ENCODE results near the gene RFX3.

RFX3 gene

DNA sequence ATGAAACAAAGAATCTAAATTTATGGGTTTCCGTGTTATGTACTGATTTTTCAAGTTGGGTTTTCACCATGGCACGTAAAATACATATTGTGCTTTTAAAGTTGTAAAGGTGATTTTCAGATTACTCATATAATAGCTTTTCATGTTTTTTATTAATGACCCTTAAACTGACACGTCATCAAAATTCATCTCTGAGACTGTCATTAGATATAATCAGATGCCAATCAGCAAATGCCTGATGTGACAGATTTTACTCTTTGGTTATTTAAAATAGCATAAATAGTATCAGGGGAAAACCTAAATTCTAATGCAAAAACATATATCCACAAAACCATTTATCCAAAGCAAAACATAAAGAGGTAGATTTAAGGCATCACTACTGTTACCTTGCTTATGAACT, 11.0 kb downstream of the RFX3 start:
- DNase-seq (ENCODE audit: low read depth, low spot score): no peak

DNA sequence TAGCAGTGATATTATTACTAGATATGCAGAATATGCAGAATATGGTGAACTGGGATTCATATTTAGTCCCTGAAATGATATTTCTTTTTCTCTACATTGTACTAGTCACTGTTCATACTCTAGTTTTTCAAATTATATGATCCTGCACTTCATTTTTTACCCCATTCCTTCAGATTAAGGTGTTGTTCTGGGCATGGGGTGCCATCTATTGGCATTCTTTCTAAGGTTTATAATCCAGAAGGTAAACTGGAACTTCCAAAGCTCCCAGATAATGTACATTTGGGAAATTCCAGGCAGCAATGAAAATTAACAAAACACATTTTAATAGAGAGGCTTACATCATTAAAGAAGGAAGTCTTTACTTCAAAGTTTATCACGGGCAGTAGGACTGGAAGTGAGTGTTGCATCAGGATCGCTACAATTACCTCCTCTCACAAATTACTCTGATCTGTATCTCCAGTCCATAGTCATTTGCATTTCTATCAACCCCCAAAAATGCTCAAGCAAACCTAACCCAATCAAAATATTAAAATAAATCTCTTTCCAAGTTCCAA, 12.5 kb downstream of the RFX3 start:
- no peak for DNase-seq (ENCODE audit: low read depth, low spot score)

DNA sequence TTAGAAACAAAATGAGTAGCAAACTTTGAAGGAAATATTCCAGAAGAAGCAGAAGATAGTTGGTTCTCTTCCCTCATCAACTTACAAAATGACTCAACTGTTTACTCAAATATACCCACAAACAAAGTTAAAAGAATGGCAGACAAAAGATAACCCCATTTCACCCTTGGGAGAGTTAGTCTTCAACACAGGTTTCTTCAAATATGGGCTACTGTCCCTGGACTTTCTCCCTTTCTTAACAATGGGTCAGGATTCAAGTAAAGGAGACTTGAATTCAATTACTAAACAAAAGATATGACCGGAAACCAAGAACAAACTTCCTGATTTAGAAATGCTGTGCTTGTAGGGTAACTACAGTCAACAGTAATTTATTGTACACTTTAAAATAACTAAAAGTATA, 14.2 kb downstream of the RFX3 start:
- DNase-seq (ENCODE audit: low read depth, low spot score): no peak

DNA sequence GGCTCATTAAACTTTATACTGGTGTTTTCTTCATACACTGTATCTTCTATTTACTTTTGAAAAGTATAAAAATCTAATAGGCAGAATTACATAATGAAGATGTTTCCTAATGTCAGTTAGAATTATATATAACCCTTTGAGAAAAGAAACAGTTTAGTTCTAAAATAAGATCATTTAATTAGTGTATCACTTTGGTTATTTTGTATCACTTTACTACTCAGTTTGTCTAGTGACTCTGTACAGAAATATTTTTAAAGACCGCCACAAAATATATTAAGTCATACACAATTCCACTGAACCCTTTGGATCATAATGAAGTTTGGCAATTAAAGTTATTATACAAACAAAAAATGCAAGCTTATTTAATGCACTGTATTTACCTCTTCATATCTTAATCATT, 15.0 kb downstream of the RFX3 start:
- DNase-seq (ENCODE audit: low read depth, low spot score): no peak

DNA sequence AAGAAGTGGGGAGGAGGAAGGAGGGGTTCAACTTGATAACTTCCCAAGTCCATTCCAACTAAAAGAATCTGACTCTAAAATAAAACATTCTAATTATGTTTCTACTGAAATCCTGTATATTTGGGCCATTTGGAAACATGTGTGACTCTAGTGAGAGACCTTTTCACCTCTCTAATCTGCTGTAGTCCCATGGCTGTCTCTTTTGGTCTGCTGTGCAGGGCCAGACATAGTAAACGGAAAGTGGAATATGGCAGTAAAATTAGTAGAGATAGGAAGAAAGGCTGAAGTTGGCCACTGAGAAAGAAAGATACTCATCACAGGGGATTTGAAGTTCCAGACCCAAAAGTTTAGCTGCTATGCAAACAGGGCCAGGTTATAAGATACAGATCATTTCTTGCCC, 15.9 kb downstream of the RFX3 start:
- DNase-seq (ENCODE audit: low read depth, low spot score): no peak

DNA sequence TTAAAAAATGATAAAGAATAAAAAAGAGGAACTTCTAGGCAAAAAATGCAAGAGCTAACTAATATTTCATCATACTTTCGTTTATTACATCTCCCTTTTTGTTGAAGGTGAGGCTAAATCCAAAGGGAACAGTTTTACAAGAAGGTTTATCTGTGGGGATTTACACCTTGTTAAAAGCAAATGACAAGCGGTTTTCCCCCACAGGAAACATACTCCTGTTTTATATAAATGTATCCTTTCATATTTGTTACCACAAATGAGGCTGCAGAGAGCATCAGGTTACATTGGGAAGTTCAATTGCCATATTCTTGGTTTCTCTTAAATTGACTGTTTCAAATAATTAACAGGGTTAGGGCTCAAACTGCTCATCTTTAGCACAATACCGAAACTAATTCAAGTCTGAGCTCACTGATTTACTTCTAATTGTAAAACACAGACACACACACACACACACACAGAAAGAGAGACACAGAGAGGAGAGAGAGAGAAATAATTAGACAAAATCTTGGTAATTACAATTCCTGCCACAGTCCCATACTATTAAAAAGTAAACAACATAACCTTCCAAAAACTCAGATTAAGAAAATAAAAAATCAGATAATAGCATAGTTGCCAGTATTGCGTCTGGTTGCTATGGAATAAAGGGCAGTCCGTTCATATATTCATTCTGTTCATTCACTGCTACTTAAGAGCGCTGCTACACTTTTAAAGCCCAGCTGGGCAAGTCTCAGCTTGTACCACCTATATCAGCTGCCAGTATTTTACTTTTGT, 17.1 kb downstream of the RFX3 start:
- DNase-seq (ENCODE audit: low read depth, low spot score): no peak

DNA sequence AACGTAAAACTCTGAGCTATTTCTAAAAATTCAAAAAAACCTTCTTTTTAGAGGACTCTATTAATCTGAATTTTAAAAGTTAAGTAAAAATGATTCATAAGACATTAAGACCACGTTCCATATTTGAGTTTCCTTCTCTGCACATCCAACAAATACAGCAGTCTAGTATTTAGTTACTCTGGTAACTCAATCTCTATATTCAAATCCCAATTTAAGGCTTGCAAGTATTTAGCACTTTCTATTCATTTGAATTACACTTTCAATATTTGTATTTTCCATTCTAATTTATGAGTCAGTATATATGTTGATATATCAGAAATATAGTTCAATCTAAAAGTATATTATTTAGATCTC, 17.7 kb downstream of the RFX3 start:
- no peak for DNase-seq (ENCODE audit: low read depth, low spot score)

DNA sequence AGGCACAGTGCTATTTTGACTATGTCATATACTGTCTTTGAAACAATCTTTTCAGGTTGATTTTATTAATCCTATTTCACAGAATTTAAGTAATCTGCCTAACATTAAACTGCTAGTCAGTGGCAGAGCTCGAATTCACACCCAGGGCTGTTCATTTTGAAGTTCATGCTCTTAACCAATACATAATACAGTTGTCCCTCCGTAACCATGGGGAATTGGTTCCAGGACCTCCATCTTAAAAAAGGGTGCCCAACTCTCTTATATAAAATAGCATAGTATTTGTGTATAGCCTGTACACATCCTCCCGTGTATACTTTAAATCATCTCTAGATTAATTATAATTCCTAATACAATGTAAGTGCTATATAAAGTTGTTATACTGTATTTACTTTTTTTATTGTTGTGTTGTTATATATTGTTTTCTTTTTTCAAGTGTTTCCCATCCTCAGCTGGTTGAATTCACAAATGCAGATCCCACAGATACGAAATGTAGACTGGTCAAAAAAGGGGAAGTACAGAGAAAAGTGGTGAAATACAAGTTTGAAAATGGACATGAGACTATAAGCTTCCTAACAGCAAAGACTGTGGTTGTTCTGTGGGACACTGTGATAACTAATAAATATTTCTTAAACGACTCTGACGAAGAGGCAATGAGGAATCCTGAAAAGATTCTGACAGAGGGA, 18.3 kb downstream of the RFX3 start:
- DNase-seq (ENCODE audit: low read depth, low spot score): no peak

DNA sequence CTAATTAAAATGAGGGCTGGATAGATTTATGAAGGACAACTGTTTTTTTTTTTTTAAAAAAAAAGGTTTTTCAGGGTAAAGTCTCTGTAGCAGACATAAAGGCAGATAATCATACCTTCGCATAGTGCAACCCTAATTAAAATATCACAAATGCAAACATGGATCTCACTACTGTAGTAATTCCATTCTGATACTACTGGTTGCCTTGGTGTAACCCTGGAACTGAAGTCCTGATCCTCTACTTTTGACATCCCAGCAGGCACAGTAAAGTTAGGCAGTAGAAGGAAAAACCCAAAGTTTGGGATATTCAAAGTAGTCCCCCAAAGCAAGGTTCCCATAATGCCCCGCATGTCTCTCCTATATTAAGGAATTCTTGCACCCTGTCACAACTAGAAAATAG, 19.6 kb downstream of the RFX3 start:
- DNase-seq (ENCODE audit: low read depth, low spot score): no peak

DNA sequence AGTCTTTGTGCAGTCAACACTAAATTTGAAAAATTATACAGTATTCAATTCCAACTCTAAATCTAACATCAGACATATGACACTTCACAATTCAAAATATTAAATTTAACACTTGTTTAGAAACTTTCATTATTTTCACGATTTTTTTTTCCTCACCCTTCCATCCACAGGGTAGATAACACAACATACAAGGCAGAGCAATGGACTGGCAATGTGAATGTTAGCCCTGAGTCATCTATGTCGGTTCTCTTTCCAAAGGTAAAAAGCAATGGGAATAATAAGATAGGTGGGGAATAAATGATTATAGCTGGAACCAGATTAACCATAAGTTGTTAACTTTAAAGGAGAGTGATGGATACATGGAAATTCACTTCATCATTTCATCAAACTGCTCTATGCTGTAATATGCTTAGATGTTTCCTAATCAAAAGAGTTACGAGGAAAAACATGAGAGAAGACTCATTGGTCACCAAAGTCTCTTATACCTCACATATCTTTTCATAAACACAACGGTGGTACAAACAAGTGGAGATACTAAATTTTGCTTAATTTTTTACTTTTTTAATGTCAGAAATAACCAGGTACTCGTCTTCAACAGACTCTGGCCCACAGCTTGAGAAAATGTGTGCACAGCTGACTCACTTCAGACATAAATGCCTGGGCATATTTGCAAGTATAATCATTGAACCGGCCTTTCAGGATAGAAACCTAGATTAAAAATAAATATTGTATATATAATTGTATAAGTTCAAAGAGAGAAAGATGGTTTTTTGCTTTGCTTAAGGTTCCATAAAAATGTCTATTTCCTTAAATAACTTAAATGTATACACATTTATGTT, 23.0 kb downstream of the RFX3 start:
- no peak for DNase-seq (ENCODE audit: low read depth, low spot score)

DNA sequence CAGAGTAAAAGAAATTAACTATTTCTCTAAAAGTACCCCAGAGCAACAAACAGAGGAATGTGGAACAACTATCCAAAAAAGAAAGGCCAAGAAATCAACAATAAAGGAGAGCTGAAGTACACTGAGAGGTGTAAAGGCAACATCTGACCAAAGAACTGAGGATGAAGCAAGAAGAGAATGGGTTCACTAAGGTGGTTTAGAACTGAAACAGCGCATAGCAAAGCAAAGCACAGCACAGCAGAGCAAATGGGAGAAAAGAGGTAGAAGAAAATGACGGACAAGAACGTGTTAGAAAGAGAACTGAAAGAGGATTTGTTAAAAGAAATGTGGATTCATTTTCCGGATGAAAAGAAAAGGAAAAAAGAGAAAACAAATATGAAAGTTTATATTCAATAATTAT, 25.8 kb downstream of the RFX3 start:
- DNase-seq (ENCODE audit: low read depth, low spot score): no peak

DNA sequence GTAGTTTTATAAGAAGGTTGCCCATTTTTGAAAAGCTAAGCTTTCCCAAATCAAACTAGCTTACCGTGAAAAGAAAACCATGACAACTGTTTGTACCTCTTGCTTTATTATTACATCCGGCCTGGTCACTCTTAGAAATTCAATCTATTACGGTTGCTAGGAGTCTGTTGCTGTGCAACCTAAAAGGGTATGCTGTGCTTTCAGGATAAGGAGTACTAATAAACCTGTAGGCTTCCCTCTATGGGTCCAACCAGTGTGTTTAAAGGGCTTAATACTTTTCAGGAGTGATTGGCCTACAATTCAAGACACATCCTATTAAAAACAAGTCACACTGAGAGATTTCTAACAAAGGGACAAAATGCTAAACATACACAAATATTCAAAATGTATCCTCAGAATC, 27.1 kb downstream of the RFX3 start:
- no peak for DNase-seq (ENCODE audit: low read depth, low spot score)

DNA sequence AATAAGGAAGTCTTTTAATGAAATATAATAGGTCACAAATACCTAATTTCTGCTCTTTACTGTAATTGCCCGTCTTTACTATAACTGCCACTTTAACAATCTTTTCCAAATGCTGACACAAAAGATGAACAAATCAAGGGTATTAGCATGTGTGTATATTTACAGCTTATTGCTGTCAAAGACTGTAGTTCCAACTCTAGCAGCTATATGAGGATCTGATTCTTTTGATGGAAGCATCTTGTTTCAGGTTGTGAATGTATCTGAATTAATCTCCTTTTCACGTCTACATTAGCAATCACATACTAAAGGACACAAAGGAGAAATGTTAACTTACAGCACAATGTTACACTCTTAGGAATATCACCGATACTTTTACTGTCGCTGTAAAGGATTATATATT, 27.9 kb downstream of the RFX3 start:
- no peak for DNase-seq (ENCODE audit: low read depth, low spot score)

DNA sequence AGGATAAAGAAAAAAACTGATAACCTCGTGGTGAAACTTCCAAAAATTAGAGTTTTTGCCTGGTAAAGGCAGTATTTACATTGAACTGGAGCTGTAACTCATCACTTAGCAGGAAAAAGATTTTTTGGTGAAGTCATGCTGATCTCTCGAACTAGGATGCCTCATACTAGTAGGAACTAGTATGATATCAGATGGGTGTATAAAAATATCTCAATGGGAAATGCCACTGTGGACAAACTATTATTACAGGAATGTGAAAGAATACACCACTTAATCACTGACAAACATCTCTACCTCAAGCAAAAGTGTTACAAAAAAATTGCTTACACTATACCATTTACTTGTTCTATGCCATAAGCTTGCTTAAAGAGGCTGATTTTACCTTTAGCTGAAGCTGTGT, 28.4 kb downstream of the RFX3 start:
- no peak for DNase-seq (ENCODE audit: low read depth, low spot score)

DNA sequence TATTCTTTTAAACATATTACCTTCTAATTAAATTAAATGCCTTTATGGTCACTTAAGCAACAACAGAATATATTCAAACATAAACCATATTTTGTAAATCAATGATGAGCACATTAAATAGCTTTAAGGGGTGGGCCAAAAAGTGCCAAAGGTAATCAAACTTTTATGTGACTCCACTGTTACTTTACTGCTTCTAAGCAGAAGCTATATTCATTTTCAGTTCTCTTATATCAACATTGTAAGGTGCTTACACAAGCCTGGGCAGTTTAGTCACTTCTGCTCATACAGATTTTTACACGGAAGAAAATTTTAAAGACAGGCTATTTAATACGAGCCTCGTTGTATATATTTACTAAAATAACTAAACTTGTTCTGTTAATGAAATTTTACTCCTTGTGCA, 29.9 kb downstream of the RFX3 start:
- no peak for DNase-seq (ENCODE audit: low read depth, low spot score)

DNA sequence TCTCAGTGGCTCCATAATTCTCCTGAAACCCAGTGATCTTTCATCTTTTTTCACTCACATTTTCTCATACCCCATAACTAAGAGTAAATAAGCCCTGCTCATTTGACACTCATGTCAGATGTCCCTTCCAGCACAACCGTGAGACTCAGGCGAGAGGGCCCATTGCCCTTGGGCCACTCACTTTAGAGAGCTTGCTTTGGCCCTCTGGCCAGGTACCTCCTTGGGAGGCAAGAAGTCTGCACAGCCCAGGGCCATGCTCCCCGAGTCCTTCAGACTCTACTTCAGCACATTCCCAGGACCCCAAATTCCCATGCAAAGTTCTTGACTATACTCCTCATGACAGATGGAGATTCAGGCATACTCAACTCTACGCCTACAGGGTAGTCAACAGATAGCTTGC, 33.6 kb downstream of the RFX3 start:
- DNase-seq (ENCODE audit: low read depth, low spot score): no peak

DNA sequence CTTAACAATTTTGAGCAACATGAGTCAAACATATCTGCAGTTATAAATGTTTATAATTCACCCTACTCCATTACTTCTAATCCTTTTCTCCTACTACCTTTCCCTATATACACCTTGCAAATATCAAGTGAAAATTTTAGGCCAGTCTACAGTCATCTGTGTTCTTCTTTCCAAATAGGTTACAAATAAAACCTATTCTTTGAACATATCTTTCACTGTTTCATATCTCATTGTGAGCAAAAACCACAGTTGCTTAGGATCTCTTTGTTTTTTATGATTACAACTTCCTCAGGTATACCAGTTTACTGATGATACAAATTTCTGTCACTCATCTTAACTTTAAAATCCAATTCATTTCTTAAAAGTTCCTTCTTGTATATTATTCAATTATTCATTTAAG, 34.4 kb downstream of the RFX3 start:
- no peak for DNase-seq (ENCODE audit: low read depth, low spot score)

DNA sequence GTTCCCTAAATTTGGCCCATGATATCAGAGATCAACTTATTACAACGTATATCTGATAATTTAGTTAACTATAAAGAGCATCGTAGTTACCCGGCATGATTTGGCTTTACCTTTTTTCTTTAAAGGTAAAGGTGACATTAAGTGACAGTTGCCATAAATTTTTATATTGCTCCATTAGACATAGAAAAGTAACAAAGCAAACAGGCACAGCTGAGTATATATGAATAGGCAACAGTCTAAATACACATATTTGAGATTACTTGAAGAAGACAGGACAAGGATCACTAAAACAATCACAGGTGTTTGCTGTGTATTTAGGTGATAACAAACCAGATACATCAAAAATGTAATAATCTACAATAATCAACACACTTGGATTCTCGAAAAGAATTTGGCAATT, 34.8 kb downstream of the RFX3 start:
- DNase-seq (ENCODE audit: low read depth, low spot score): no peak

DNA sequence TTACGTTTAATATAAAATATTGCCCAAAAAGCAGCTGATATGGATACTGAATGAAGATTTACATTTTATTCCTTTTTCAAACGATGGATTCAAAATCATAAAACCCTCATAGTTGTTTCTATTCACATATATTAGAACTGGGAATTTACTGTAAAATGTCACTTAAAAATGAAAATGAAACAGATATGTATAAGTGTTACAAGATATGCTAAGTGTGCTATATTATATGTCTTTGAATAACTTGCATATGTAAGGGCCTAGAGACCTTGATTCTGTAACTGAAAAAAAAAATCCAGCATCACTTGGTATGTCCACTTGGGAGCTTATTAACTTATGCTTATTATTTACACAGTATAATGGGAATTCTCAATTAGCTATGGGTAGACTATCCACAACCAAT, 43.2 kb downstream of the RFX3 start:
- DNase-seq (ENCODE audit: low read depth, low spot score): no peak

DNA sequence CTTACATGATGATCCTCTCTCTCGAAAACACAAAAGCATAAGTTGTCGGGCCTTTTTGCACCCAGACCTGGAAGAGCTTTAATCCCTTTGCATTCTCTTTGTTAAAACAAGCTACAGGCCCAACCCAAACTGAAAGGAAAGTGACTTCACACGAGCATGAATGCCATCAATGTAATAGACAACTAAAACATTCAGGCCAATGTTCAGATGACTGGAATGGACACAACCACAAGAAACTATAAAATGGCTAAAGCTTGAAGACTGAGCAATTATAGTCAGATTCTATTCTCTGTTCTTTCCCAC, 45.5 kb downstream of the RFX3 start:
- no peak for DNase-seq (ENCODE audit: low read depth, low spot score)

DNA sequence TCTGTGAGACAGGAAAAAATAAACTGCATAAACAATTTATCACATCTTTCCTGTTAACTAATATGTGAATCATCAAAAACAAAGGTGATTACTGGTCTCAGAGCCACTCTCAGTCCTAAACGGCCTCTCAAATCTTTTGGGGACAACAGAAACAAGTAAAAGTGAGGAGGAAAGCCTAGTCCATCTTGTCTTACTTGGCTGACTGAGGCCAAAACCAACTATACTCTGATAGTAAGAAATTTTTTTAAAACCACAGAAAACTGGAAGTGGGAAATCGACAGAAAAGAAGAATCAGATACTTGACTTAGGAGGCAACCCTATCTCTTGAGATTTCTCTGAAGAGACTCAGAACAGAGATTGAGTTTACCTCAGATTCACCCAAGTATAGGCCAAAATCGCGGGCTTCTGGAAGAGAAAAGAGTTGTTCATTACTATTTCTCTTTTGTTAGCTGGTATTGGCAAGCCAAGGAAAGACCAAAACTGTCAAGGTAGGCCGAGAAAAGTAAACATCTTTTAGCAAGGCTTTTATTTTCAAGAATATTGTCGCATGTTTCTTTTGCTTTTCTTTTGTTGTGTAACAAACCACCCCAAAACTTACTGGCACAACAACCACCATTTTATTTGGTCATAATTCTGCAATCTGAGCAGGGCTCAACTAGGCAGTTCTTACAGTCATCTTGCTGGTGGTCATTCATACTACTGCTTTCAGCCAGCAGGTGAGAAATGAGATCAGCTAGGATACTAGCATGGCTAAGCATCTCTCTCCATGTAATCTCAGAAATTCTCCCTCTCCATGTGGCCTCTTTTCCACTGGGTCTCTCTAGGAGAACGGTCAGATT, 46.1 kb downstream of the RFX3 start:
- no peak for DNase-seq (ENCODE audit: low read depth, low spot score)

DNA sequence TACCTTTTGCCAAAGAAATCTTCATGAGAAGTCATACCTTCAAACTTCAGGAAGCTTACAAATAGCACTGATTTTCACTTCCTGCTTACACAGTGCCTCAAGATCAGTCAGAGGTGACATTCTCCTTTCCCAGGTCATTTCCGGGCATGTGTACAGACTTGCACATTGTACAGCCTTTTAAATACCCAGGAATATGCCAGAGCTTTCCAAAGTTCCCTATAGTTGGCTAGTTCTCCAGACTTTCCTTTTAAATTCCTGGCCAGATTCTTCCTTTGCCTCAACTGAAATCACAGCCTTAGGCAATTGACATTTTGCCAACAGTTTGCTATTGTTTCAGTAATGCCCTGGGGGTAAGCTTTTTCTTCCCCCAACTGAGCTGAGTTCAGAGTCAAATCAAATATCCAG, 47.2 kb downstream of the RFX3 start:
- no peak for DNase-seq (ENCODE audit: low read depth, low spot score)

Measured in brain pericyte (primary cell).